IMR-90 (cell line): ENCODE results near the gene ERGIC1. TPM values are rescaled to one million over a fixed set of nuclear protein-coding genes. Genes with fewer than 3 reads are reported as not detected.
"Not testable (repeated sequence)": the region's sequence is repeated elsewhere in the genome, so short reads cannot be mapped to it uniquely, and the experiment has no call there.

ENCODE experiments used
- ATAC-seq: fragments of 200-7000 bp; cut with Tn5 transposase; 2 replicates; pipeline ENCODE4 v1.9.1; 2020; ENCODE audit warnings: low read depth, mild to moderate bottlenecking, moderate library complexity
- BruUV-seq: library from RNA; stranded (reverse); fragments of 400-500 nt; replicated peaks from 2 replicates; lab custom pipeline; 2021; lab: Mats Ljungman, UMichigan
- CTCF ChIA-PET: fragments of 300-600 bp; formaldehyde crosslinking; extraction: SDS; loops from one replicate; lab custom pipeline; 2021; ENCODE audit warnings: antibody characterized with exemption; lab: Yijun Ruan, JAX
- POLR2A ChIA-PET: fragments of 300-600 bp; sonication (Branson Sonifier 250); formaldehyde crosslinking; loops from one replicate; lab custom pipeline; 2022; ENCODE audit warnings: antibody characterized with exemption; ENCODE audit not compliant: unreplicated experiment; lab: Charles Lee
- DNase-seq: peaks from one replicate; pipeline ENCODE4 v3.0.0; 2013
- H2AFZ ChIP-seq: replicated peaks from 2 replicates; pipeline ENCODE3; 2013; ENCODE audit warnings: low read length, mild to moderate bottlenecking; ENCODE audit not compliant: poor library complexity
- H2AK5ac ChIP-seq: 2 replicates; pipeline ENCODE4 v1.6.1; 2013; ENCODE audit warnings: low read depth, low read length, inconsistent platforms
- H2AK9ac ChIP-seq: replicated peaks from 2 replicates; pipeline ENCODE3; 2013; ENCODE audit warnings: mild to moderate bottlenecking, low read depth, low read length, moderate library complexity; ENCODE audit not compliant: poor library complexity
- H2BK120ac ChIP-seq: 2 replicates; pipeline ENCODE4 v1.6.1; 2013; ENCODE audit warnings: low read depth, low read length, inconsistent platforms
- H2BK15ac ChIP-seq: 3 replicates; pipeline ENCODE4 v1.6.1; 2013; ENCODE audit warnings: low read depth, low read length, inconsistent platforms
- H2BK20ac ChIP-seq: 2 replicates; pipeline ENCODE4 v1.6.1; 2013; ENCODE audit warnings: low read depth, mild to moderate bottlenecking, inconsistent platforms, low read length, moderate library complexity
- H2BK5ac ChIP-seq: 2 replicates; pipeline ENCODE4 v1.6.1; 2013; ENCODE audit warnings: mild to moderate bottlenecking, low read depth, low read length, inconsistent platforms; ENCODE audit not compliant: poor library complexity, severe bottlenecking
- H3K14ac ChIP-seq: replicated peaks from 2 replicates; pipeline ENCODE4 v1.6.1; 2013; ENCODE audit warnings: low read depth, low read length, inconsistent platforms
- H3K18ac ChIP-seq: 2 replicates; pipeline ENCODE4 v1.6.1; 2013; ENCODE audit warnings: low read depth, low read length, control low read depth
- H3K23ac ChIP-seq: 2 replicates; pipeline ENCODE4 v1.6.1; 2013; ENCODE audit warnings: low read depth, low read length, inconsistent platforms
- H3K27ac ChIP-seq: 2 replicates; pipeline ENCODE4 v1.5.1; 2013; ENCODE audit warnings: mild to moderate bottlenecking, control low read depth, low read length; ENCODE audit not compliant: insufficient read depth
- H3K27me3 ChIP-seq: 2 replicates; pipeline ENCODE4 v1.6.1; 2013; ENCODE audit warnings: low read length; ENCODE audit not compliant: control insufficient read depth, insufficient read depth
- H3K36me3 ChIP-seq: 2 replicates; pipeline ENCODE4 v1.6.1; 2013; ENCODE audit warnings: low read length, mixed read lengths; ENCODE audit not compliant: control insufficient read depth, insufficient read depth
- H3K4ac ChIP-seq: 2 replicates; pipeline ENCODE4 v1.6.1; 2013; ENCODE audit warnings: low read depth, low read length, inconsistent platforms
- H3K4me1 ChIP-seq: 2 replicates; pipeline ENCODE4 v1.6.1; 2013; ENCODE audit warnings: low read length, mixed read lengths; ENCODE audit not compliant: control insufficient read depth, insufficient read depth
- H3K4me2 ChIP-seq: 2 replicates; pipeline ENCODE4 v1.6.1; 2013; ENCODE audit warnings: low read depth, mild to moderate bottlenecking, control low read depth, low read length, moderate library complexity
- H3K4me3 ChIP-seq: 2 replicates; pipeline ENCODE4 v1.5.1; 2013; ENCODE audit warnings: low read depth, mild to moderate bottlenecking, control low read depth, low read length, moderate library complexity; ENCODE audit not compliant: insufficient read depth
- H3K56ac ChIP-seq: 2 replicates; pipeline ENCODE4 v1.6.1; 2013; ENCODE audit warnings: low read length, inconsistent platforms; ENCODE audit not compliant: insufficient read depth; ENCODE audit errors: extremely low read depth
- H3K79me1 ChIP-seq, 2 experiments: 2 replicates each; pipeline ENCODE4 v1.6.1; 2013; ENCODE audit warnings: low read length in 2 of 2, inconsistent platforms in 1 of 2, low read depth in 1 of 2
- H3K9ac ChIP-seq: 2 replicates; pipeline ENCODE4 v1.6.1; 2013; ENCODE audit warnings: low read depth, low read length, control low read depth
- H3K9me1 ChIP-seq: 2 replicates; pipeline ENCODE4 v1.6.1; 2013; ENCODE audit warnings: low read length, inconsistent platforms; ENCODE audit not compliant: insufficient read depth
- H3K9me3 ChIP-seq: 2 replicates; pipeline ENCODE4 v1.6.1; 2013; ENCODE audit warnings: low read length; ENCODE audit not compliant: control insufficient read depth, insufficient read depth
- H4K20me1 ChIP-seq: 2 replicates; pipeline ENCODE4 v1.6.1; 2013; ENCODE audit warnings: low read length, inconsistent platforms; ENCODE audit not compliant: insufficient read depth
- H4K5ac ChIP-seq: 2 replicates; pipeline ENCODE4 v1.6.1; 2013; ENCODE audit warnings: mild to moderate bottlenecking, low read depth, low read length, control low read depth
- H4K8ac ChIP-seq, 2 experiments: 2 replicates each; pipeline ENCODE4 v1.6.1; 2013; ENCODE audit warnings: low read depth in 2 of 2, low read length in 2 of 2, control low read depth in 1 of 2, inconsistent platforms in 1 of 2
- H4K91ac ChIP-seq: 2 replicates; pipeline ENCODE4 v1.6.1; 2013; ENCODE audit warnings: low read depth, low read length, inconsistent platforms; ENCODE audit not compliant: insufficient read depth
- WGBS, 2 experiments: methylation state at CpG; one replicate each; pipeline versions ENCODE4 v1.1.5 to v1.1.7; 2013; ENCODE audit warnings: missing lambda C conversion rate in 2 of 2; ENCODE audit not compliant: insufficient read length in 1 of 2; ENCODE audit errors: extremely low coverage in 2 of 2; 5-methylcytosine and 5-hydroxymethylcytosine counted together
- dilution Hi-C: fragments of 300-500 bp; cut with HindIII; formaldehyde crosslinking; loops from one replicate; pipeline ENCODE4 v1.14.3; 2018; ENCODE audit warnings: low sequenced_read_pairs; ENCODE audit not compliant: unreplicated experiment
- in situ Hi-C: fragments of 300-500 bp; cut with MboI; formaldehyde crosslinking; loops from 3 replicates; pipeline ENCODE4 v1.14.3; 2019; ENCODE audit warnings: low sequenced_read_pairs, inconsistent platforms, mixed read lengths
- intact Hi-C: fragments of 100-400 bp; cut with micrococcal nuclease; formaldehyde crosslinking; loops from 2 replicates; pipeline ENCODE4 v1.10.0; 2022
- polyA plus RNA-seq, 3 experiments: library from polyadenylated mRNA; depleted of rRNA; stranded (reverse); fragments of >200 nt; gene quantifications; 2 replicates each; pipeline ENCODE4 v1.2.3, GENCODE V29; 2012; ENCODE audit warnings: low replicate concordance in 1 of 3
- total RNA-seq: library from RNA; depleted of rRNA; stranded (reverse); fragments of >200 nt; gene quantifications from 2 replicates; pipeline ENCODE4 v1.2.3, GENCODE V29; 2012

ERGIC1 gene
- total and polyA plus RNA-seq, 2 of the 4 experiments (the other 2 are of a cell fraction), result 134 to 192 TPM

DNA sequence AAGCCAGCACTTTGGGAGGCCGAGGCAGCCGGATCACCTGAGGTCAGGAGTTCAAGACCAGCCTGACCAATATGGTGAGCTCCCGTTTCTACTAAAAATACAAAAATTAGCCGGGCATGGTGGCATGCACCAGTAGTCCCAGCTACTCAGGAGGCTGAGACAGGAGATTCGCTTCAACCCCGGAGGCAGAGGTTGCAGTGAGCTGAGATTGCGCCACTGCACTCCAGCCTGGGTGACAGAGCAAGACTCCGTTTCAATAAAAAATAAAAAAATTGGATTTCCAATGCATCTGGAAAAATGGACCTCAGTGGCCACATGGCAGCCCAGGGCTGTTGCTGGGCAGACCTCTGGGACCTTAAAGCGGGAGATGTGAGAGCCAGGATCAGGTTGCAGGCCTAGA is 17.2 kb downstream of the ERGIC1 start:
- Histone ChIP-seq H4K20me1 (peaks cover 26% of the 10 kb centered on the region), H3K4me1 (peaks cover 44% of the 10 kb centered on the region), H3K9me1 (peaks cover 62% of the 10 kb centered on the region), H2AK5ac (0 out of 2 replicates have a peak overlapping the region, but pooled peaks have one; percentile 7), H3K79me1 (peaks cover 24 to 87% of the 10 kb centered on the region in 2 experiments)
- H3K9ac ChIP-seq, H2BK120ac ChIP-seq, H3K4ac ChIP-seq, H3K4me2 ChIP-seq, H4K91ac ChIP-seq, H3K27ac ChIP-seq, H3K36me3 ChIP-seq, H3K4me3 ChIP-seq, in situ Hi-C loops, CTCF ChIA-PET, ATAC-seq, H3K27me3 ChIP-seq, H3K14ac ChIP-seq, dilution Hi-C loops, H3K9me3 ChIP-seq, H3K56ac ChIP-seq, H2BK20ac ChIP-seq, POLR2A ChIA-PET, DNase-seq, H2AFZ ChIP-seq, H2AK9ac ChIP-seq, H4K8ac ChIP-seq, H2BK5ac ChIP-seq, H3K23ac ChIP-seq, BruUV-seq, H2BK15ac ChIP-seq, H4K5ac ChIP-seq, H3K18ac ChIP-seq: not testable (repeated sequence)
- intact Hi-C loops, result loop anchor here (5.0 kb wide), 1 partner anchor 51 kb away; no protein-coding TSS in a partner anchor
- WGBS, 2 experiments, result 96% methylated on average over 4 of the region's 9 CpGs; no CpG with 5 or more reads in 1 of the 2 experiments
